GM12878 (cell line): ENCODE measurements around the gene CSMD2. TPM values are rescaled to one million over a fixed set of nuclear protein-coding genes. Genes with fewer than 3 reads are reported as not detected.

Source experiments
- ATAC-seq: fragments of 200-7000 bp; cut with Tn5 transposase; 3 replicates; pipeline ENCODE4 v1.9.1; 2020; ENCODE audit warnings: mild to moderate bottlenecking, moderate library complexity
- BruUV-seq: library from RNA; stranded (reverse); fragments of 400-500 nt; replicated peaks from 2 replicates; lab custom pipeline; 2021; lab: Mats Ljungman, UMichigan
- CTCF ChIA-PET: fragments of 300-600 bp; sonication (Branson Sonifier 250); formaldehyde crosslinking; extraction: SDS; loops from one replicate; lab custom pipeline; 2021; ENCODE audit warnings: inconsistent platforms; lab: Yijun Ruan, JAX
- POLR2A ChIA-PET: fragments of 350-600 bp; formaldehyde crosslinking; extraction: SDS; loops from one replicate; lab custom pipeline; 2021; ENCODE audit warnings: inconsistent platforms; lab: Charles Lee
- RAD21 ChIA-PET: fragments of 300-600 bp; sonication (Branson Sonifier 250); formaldehyde crosslinking; loops from one replicate; lab custom pipeline; 2023; ENCODE audit warnings: antibody characterized with exemption; ENCODE audit not compliant: unreplicated experiment; lab: Charles Lee
- SMC1A ChIA-PET: fragments of 300-600 bp; sonication (Branson Sonifier 250); formaldehyde crosslinking; loops from one replicate; lab custom pipeline; 2023; ENCODE audit not compliant: unreplicated experiment, uncharacterized antibody; lab: Charles Lee
- DNase-seq: peaks from one replicate; pipeline ENCODE4 v3.0.0-alpha.2; 2011; ENCODE audit warnings: low read depth, low spot score
- FAIRE-seq: peaks from 3 replicates; lab custom pipeline; 2011; peaks lifted over from hg19 to GRCh38; lab: Jason Lieb, UNC
- H2AFZ ChIP-seq: 2 replicates; pipeline ENCODE4 v1.6.0; 2011; ENCODE audit warnings: low read depth, low read length, control low read depth; ENCODE audit not compliant: control insufficient read depth
- H3K27ac ChIP-seq: 2 replicates; pipeline ENCODE4 v1.5.1; 2011; ENCODE audit warnings: control low read depth; ENCODE audit not compliant: control insufficient read depth, insufficient read depth
- H3K27me3 ChIP-seq, 2 experiments: replicated peaks in 1 of 2; 2 replicates each; pipeline versions ENCODE4 v1.6.0 to v1.6.1; 2011; ENCODE audit warnings: low read length in 1 of 2; ENCODE audit not compliant: control insufficient read depth in 2 of 2, insufficient read depth in 2 of 2
- H3K36me3 ChIP-seq, 2 experiments: 2 replicates each; pipeline ENCODE4 v1.5.1; 2011; ENCODE audit warnings: low read length in 1 of 2; ENCODE audit not compliant: control insufficient read depth in 2 of 2, insufficient read depth in 2 of 2
- H3K4me1 ChIP-seq: 2 replicates; pipeline ENCODE4 v1.6.1; 2011; ENCODE audit warnings: mild to moderate bottlenecking, low read length, moderate library complexity, mixed read lengths; ENCODE audit not compliant: control insufficient read depth, insufficient read depth
- H3K4me2 ChIP-seq: 2 replicates; pipeline ENCODE4 v1.6.0; 2011; ENCODE audit warnings: control low read depth; ENCODE audit not compliant: control insufficient read depth, insufficient read depth
- H3K4me3 ChIP-seq: fragments of 200-600 bp; sonication (generic); 2 replicates; pipeline ENCODE4 v1.5.1; 2016
- H3K79me2 ChIP-seq: 2 replicates; pipeline ENCODE4 v1.6.0; 2011; ENCODE audit warnings: low read length; ENCODE audit not compliant: control insufficient read depth, insufficient read depth
- H3K9ac ChIP-seq: 2 replicates; pipeline ENCODE4 v1.8.0; 2011; ENCODE audit warnings: low read length, control low read depth, mixed read lengths; ENCODE audit not compliant: control insufficient read depth, insufficient read depth
- H3K9me3 ChIP-seq: replicated peaks from 3 replicates; pipeline ENCODE4 v1.5.1; 2011; ENCODE audit warnings: mild to moderate bottlenecking, low read length; ENCODE audit not compliant: control insufficient read depth, insufficient read depth
- H4K20me1 ChIP-seq: 2 replicates; pipeline ENCODE4 v1.6.0; 2011; ENCODE audit not compliant: control insufficient read depth, insufficient read depth
- ATF2 ChIP-seq: IDR thresholded peaks from 2 replicates; pipeline ENCODE4 v1.6.1; 2012; ENCODE audit warnings: low read length, inconsistent platforms
- BCLAF1 ChIP-seq: fragments of 450-650 bp; IDR thresholded peaks from 2 replicates; pipeline ENCODE4 v1.6.1; 2017; ENCODE audit warnings: antibody characterized with exemption, mild to moderate bottlenecking, moderate library complexity
- BMI1 ChIP-seq: fragments of 450-650 bp; IDR thresholded peaks from 2 replicates; pipeline ENCODE4 v1.6.1; 2016; ENCODE audit warnings: mild to moderate bottlenecking, moderate library complexity, borderline replicate concordance
- CTCF ChIP-seq, 3 experiments: IDR thresholded peaks in 2 of 3; conservative IDR thresholded peaks in 1 of 3; 2 replicates each; pipeline ENCODE4 v1.5.1; 2011; ENCODE audit warnings: low read depth in 3 of 3, low read length in 3 of 3, mild to moderate bottlenecking in 3 of 3, control low read depth in 2 of 3, moderate library complexity in 2 of 3, inconsistent platforms in 1 of 3, mixed read lengths in 1 of 3; ENCODE audit not compliant: control insufficient read depth in 2 of 3, insufficient read depth in 1 of 3; ENCODE audit errors: extremely low read depth in 1 of 3
- ELK1 ChIP-seq: IDR thresholded peaks from 2 replicates; pipeline ENCODE4 v1.6.1; 2012; ENCODE audit warnings: low read depth, low read length, improper control_type of control experiment
- EZH2 ChIP-seq: IDR thresholded peaks from 2 replicates; pipeline ENCODE4 v1.6.1; 2012; ENCODE audit warnings: low read depth, mild to moderate bottlenecking, control low read depth, inconsistent platforms, low read length, borderline replicate concordance; ENCODE audit not compliant: control insufficient read depth
- HDGF ChIP-seq: fragments of 450-650 bp; IDR thresholded peaks from 2 replicates; pipeline ENCODE4 v1.6.1; 2016; ENCODE audit warnings: antibody characterized with exemption
- POLR2A ChIP-seq: IDR thresholded peaks from 2 replicates; pipeline ENCODE4 v1.6.1; 2011; ENCODE audit warnings: low read depth, mild to moderate bottlenecking, low read length
- POLR2AphosphoS2 ChIP-seq: IDR thresholded peaks from 2 replicates; pipeline ENCODE4 v1.6.1; 2011; ENCODE audit warnings: low read depth, mild to moderate bottlenecking, low read length, improper control_type of control experiment, moderate library complexity
- RAD21 ChIP-seq: IDR thresholded peaks from 2 replicates; pipeline ENCODE4 v1.6.1; 2011; ENCODE audit warnings: mild to moderate bottlenecking, low read depth, low read length, moderate library complexity; ENCODE audit not compliant: insufficient read depth
- SMARCA5 ChIP-seq: fragments of 450-650 bp; IDR thresholded peaks from 2 replicates; pipeline ENCODE4 v1.6.1; 2017; ENCODE audit warnings: mild to moderate bottlenecking
- SPI1 ChIP-seq: IDR thresholded peaks from 2 replicates; pipeline ENCODE4 v1.6.1; 2011; ENCODE audit warnings: low read depth, mild to moderate bottlenecking, low read length, moderate library complexity, borderline replicate concordance; ENCODE audit not compliant: insufficient read depth
- STAT3 ChIP-seq: IDR thresholded peaks from 2 replicates; pipeline ENCODE4 v1.6.1; 2011; ENCODE audit warnings: low read depth, low read length, improper control_type of control experiment
- ZZZ3 ChIP-seq: IDR thresholded peaks from 2 replicates; pipeline ENCODE4 v1.6.1; 2011; ENCODE audit warnings: low read depth; ENCODE audit not compliant: control insufficient read depth, insufficient read length
- WGBS: methylation state at CpG from one replicate; pipeline ENCODE4 v1.1.6; 2016; ENCODE audit warnings: low lambda C conversion rate; ENCODE audit not compliant: insufficient replicate concordance, insufficient coverage; ENCODE audit errors: missing lambda C conversion rate; 5-methylcytosine and 5-hydroxymethylcytosine counted together
- in situ Hi-C: fragments of 300-500 bp; cut with MboI; formaldehyde crosslinking; loops from 9 replicates; pipeline ENCODE4 v1.14.3; 2018; ENCODE audit warnings: mixed read lengths
- intact Hi-C: fragments of 100-400 bp; cut with micrococcal nuclease; formaldehyde crosslinking; loops from one replicate; pipeline ENCODE4 v1.14.2; 2022; ENCODE audit not compliant: unreplicated experiment
- polyA plus RNA-seq, 11 experiments: library from polyadenylated mRNA; depleted of rRNA in 4 of 11; unstranded in 6 of 11; stranded (reverse) in 5 of 11; fragments of >200 nt; fragmentation: Nextera tagmentation in 4 of 11; fragmentation: Illumina TruSeq in 1 of 11; extraction: Ambion mirVana in 4 of 11; extraction: Trizol in 1 of 11; gene quantifications; 1 replicate in 1 of 11; 2 replicates in 10 of 11; pipeline versions ENCODE4 v1.2.1 to v1.2.3, GENCODE V29; 2011 to 2016; ENCODE audit warnings: inconsistent platforms in 2 of 11, missing spikeins in 2 of 11, low read depth in 1 of 11
- total RNA-seq, 4 experiments: library from RNA; depleted of rRNA in 3 of 4; stranded (reverse); fragments of >200 nt in 3 of 4; fragmentation: Illumina TruSeq in 1 of 4; extraction: Trizol in 1 of 4; gene quantifications; 2 replicates each; pipeline versions ENCODE4 v1.2.1 to v1.2.3, GENCODE V29; 2013 to 2021

CSMD2 gene
- total and polyA plus RNA-seq, 10 of the 15 experiments (the other 5 are each of a cell fraction or from before 2014, with no cell fraction given) = under 0.01 TPM; not detected in 9

GRCh38 chr1:33792651-33793050, 372.4 kb downstream of the CSMD2 start:
- H3K79me2 ChIP-seq = no peaks in the 10 kb centered on the region
- in situ Hi-C loops = no loop called here
- H3K4me3 ChIP-seq = no peak overlapping the region
- H4K20me1 ChIP-seq = no peaks in the 10 kb centered on the region
- H3K27me3 ChIP-seq = no peaks in the 10 kb centered on the region
- no peaks in the 10 kb centered on the region; the same call in 2 of the 3 replicates for H3K9me3 ChIP-seq
- H3K4me2 ChIP-seq = no peak overlapping the region
- 0% methylated on average over 4 of the region's 4 CpGs for WGBS
- H3K36me3 ChIP-seq = no peaks in the 10 kb centered on the region
- no peaks in the 10 kb centered on the region for H3K4me1 ChIP-seq
- TF ChIP-seq CTCF (IDR thresholded peaks at IDR 0.05 in 2 of 3, conservative IDR thresholded peaks at IDR 0.05 in 1 of 3; ENCODE audit: control insufficient read depth in 2 of 3, extremely low read depth in 1 of 3, insufficient read depth in 1 of 3, low read depth in 3 of 3, low read length in 3 of 3) = no peak
- no peak for TF ChIP-seq BCLAF1
- no peak for TF ChIP-seq EZH2
- no peak for TF ChIP-seq RAD21
- no peak for TF ChIP-seq HDGF
- TF ChIP-seq ELK1 = no peak
- no peak for TF ChIP-seq ATF2
- no peak for TF ChIP-seq SMARCA5
- no peak for TF ChIP-seq ZZZ3
- no peak for TF ChIP-seq BMI1
- TF ChIP-seq POLR2A = no peak
- no peak for TF ChIP-seq POLR2AphosphoS2
- no peak for TF ChIP-seq STAT3
- TF ChIP-seq SPI1 = no peak
- TF ChIP-seq, all 136 proteins: peak for 0
- no TSS peak for BruUV-seq
- no peak overlapping the region for H2AFZ ChIP-seq
- CTCF ChIA-PET = no interaction called here
- DNase-seq (no peak), ATAC-seq (no peak), FAIRE-seq (no peak)
- H3K27ac ChIP-seq = no peak overlapping the region
- POLR2A ChIA-PET = no interaction called here
- H3K9ac ChIP-seq = no peak overlapping the region
- intact Hi-C loops = no loop called here
- SMC1A ChIA-PET = no interaction called here
- RAD21 ChIA-PET = no interaction called here
